Measurements from ENCODE around the gene KRTAP5-4.
"Not testable (repeated sequence)": the region's sequence is repeated elsewhere in the genome, so short reads cannot be mapped to it uniquely, and the experiment has no call there.

The KRTAP5-4 gene, protein sequence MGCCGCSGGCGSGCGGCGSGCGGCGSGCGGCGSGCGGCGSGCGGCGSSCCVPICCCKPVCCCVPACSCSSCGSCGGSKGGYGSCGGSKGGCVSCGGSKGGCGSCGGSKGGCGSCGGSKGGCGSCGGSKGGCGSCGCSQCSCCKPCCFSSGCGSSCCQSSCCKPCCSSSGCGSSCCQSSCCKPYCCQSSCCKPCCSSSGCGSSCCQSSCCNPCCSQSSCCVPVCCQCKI

DNA sequence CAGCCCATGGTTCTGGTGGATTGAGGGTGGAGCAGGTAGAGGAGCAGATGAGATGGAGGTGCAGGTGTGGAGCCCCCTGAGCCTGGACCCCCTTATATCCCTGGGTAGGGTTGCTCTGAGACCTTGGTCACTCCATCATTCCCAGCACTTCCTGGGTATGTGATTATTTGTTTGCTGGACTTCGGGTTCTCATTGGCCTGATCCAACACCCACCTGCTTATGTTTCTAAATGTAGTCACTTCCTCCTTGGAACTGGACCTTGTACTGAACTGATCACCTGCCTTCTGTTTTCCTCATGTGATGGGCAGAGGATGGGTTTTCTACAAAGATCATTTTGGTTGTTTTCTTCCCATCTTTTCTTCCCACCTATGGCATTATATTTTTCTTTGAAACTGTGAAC is at the start of gene KRTAP5-4:
TSS of gene KRTAP5-4 (minus strand) at position 53 of the 400 bp plus-strand sequence. CDS start at position 8, 45 bp downstream.
- DNase-seq (ENCODE audit: extremely low spot score), result no peak
- CTCF ChIA-PET, result no interaction called here
- TF ChIP-seq, protein P1, sequence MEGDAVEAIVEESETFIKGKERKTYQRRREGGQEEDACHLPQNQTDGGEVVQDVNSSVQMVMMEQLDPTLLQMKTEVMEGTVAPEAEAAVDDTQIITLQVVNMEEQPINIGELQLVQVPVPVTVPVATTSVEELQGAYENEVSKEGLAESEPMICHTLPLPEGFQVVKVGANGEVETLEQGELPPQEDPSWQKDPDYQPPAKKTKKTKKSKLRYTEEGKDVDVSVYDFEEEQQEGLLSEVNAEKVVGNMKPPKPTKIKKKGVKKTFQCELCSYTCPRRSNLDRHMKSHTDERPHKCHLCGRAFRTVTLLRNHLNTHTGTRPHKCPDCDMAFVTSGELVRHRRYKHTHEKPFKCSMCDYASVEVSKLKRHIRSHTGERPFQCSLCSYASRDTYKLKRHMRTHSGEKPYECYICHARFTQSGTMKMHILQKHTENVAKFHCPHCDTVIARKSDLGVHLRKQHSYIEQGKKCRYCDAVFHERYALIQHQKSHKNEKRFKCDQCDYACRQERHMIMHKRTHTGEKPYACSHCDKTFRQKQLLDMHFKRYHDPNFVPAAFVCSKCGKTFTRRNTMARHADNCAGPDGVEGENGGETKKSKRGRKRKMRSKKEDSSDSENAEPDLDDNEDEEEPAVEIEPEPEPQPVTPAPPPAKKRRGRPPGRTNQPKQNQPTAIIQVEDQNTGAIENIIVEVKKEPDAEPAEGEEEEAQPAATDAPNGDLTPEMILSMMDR (IDR thresholded peaks at IDR 0.05; ENCODE audit: control extremely low read depth, extremely low read depth, low read depth, missing control alignments), result no peak
- POLR2A ChIA-PET, result no interaction called here

DNA sequence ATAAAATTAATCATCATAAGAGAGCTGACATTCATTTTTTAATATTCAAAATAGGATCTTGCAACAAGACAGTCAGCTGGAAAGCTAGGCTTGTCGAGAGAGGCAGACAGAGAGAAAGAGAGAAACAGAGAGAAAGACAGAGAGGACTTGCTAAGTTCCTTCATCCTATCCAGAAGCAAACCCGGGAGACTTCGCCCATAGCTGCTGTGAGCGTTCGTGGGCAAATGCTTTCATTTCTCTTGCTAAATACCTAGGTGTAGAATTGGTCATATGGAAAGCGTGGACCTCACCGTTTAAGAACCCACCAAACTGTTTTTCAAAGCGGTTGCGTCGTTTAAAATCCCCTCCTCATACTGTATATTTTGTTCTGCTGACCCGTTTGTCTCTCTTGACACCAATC is 49.7 kb upstream of the KRTAP5-4 start:
- CTCF ChIA-PET, result no interaction called here
- TF ChIP-seq, protein P1 (IDR thresholded peaks at IDR 0.05; ENCODE audit: control extremely low read depth, extremely low read depth, low read depth, missing control alignments), result no peak
- POLR2A ChIA-PET, result no interaction called here
- DNase-seq (ENCODE audit: extremely low spot score), result no peak

DNA sequence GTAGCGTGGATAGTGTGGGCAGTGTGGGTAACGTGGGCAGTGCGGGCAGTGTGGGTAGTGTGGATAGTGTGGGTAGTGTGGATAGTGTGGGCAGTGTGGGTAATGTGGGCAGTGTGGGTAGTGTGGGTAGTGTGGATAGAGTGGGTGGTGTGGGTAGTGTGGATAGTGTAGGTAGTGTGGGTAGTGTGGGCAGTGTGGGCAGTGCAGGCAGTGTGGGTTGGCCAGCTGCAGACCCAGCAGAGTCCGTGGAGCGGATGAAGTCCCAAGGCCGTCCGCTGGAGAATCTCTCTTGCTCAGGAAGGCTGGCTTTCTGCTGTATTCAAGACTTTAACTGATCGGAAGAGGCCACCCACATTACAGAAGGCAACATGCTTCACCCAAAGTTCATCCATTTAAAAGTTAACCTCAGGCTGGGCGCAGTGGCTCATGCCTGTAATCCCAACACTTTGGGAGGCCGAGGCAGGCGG is 49.0 kb upstream of the KRTAP5-4 start:
- POLR2A ChIA-PET, result no interaction called here
- CTCF ChIA-PET, result no interaction called here
- peak; percentile 31 for DNase-seq (ENCODE audit: extremely low spot score)

DNA sequence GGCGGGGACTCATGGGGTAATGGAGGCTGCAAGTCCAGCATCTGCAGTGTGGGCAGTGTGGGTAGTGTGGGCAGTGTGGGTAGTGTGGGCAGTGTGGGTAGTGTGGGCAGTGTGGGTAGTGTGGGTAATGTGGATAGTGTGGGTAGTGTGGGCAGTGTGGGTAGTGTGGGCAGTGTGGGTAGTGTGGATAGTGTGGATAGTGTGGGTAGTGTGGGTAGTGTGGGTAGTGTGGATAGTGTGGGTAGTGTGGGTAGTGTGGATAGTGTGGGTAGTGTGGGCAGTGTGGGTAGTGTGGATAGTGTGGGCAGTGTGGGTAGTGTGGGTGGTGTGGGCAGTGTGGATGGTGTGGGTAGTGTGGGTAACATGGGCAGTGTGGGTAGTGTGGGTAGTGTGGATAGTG is 48.5 kb upstream of the KRTAP5-4 start:
- DNase-seq (ENCODE audit: extremely low spot score); POLR2A ChIA-PET: not testable (repeated sequence)
- CTCF ChIA-PET, result interaction anchor here (1.0 kb wide), 1 partner anchor 480 kb away, joined by 4 read pairs; no protein-coding TSS in a partner anchor

More for the DNA sequence above, 49.0 kb upstream of the KRTAP5-4 start:
- TF ChIP-seq, protein P1 (IDR thresholded peaks at IDR 0.05; ENCODE audit: control extremely low read depth, extremely low read depth, low read depth, missing control alignments), result no peak

DNA sequence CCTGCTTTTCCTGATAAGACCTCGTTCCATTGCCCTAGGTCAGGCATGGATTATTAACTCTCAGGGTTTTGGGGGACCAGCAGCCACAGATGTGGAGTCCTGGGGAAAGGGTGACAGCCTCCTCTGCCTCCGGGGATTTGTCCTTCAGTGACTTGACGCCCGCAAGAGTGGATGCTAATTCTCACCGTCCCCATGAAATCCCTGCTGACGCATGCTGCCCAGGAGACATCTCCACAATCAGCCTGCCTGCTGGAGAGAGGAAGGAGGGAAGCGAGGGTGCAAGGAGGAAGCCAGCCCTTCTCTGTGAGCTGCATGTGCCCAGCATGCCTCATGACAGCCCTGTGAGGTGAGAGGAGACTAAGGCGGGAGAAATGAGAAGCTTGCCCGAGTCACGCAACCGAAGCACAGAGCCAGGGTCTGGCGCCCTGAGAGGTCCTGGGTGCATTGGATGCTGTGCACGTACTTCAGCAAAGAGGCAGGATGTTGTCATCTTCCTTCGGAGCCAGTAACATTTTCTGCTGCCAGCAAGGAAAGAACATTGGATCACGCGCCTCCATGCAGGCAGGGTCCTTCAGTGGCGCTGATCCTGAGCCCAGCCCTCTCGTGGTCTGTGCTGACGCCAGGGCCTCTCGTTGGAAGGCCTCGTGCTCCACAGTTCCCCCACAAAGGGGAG is 47.7 kb upstream of the KRTAP5-4 start:
- TF ChIP-seq, protein P1 (IDR thresholded peaks at IDR 0.05; ENCODE audit: control extremely low read depth, extremely low read depth, low read depth, missing control alignments), result no peak
- no peak for DNase-seq (ENCODE audit: extremely low spot score)
- ChIA-PET POLR2A (no interaction called here), CTCF (interaction anchor here (0.7 to 1.0 kb wide), 2 partner anchors 17 to 481 kb away, joined by 3 to 4 read pairs; no protein-coding TSS in a partner anchor)

DNA sequence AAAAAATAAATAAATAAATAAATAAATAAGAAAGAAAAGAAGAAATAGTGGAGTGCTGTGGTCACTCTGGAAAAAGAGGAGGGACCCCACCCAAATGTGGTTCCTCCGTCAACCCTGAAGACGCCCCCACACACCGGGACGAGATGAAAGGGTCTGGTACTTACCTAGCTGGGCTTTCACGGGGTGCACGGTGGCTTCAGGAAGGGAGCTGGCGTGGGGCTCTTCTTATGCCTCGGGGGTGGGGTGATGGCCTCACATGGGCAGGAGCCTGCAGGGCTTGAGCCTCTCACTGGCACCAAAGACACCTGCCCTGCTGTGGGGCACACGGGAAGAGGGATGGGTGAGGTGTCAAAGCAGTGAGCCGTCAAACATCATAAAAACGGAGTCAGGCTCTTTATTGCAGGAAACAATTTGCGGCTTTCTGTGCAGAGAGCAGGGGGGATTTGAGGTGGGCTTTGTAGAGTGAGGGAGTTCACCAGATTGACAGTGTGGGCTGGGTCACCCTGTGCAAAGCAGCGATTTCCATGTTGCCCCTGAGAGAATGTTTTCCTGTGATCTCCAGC is 47.1 kb upstream of the KRTAP5-4 start:
- POLR2A ChIA-PET, result no interaction called here
- TF ChIP-seq, protein P1 (IDR thresholded peaks at IDR 0.05; ENCODE audit: control extremely low read depth, extremely low read depth, low read depth, missing control alignments), result no peak
- no peak for DNase-seq (ENCODE audit: extremely low spot score)
- CTCF ChIA-PET, result interaction anchor here (0.9 kb wide), 1 partner anchor 25 kb away, joined by 3 read pairs; no protein-coding TSS in a partner anchor

DNA sequence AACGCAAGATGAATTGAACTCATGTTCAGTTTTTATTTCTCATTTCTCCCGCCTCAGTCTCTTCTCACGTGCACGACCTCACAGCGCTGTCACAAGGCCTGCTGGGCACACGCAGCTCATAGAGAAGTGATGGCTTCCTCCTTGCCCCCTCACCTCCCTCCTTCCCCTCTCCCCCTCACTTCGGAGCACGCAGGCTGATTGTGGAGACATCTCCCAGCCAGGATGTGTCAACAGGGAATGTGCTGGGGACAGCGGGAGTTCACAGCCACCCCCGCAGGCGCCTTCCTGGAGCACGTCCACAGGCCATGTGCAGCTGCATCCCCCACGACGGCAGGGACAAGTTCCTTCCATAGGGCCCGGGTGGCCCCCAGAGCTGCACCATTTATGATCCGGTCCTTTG is 46.0 kb upstream of the KRTAP5-4 start:
- TF ChIP-seq, protein P1 (IDR thresholded peaks at IDR 0.05; ENCODE audit: control extremely low read depth, extremely low read depth, low read depth, missing control alignments), result no peak
- no peak for DNase-seq (ENCODE audit: extremely low spot score)
- CTCF ChIA-PET, result interaction anchor here (1.2 kb wide), 1 partner anchor 12 kb away, joined by 3 read pairs; no protein-coding TSS in a partner anchor
- POLR2A ChIA-PET, result no interaction called here
